ENCODE data around the gene LRRC8D. TPM values are rescaled to one million over a fixed set of nuclear protein-coding genes. Genes with fewer than 3 reads are reported as not detected.

Gene LRRC8D
- total RNA-seq, 1 experiment from 2014 or later: 37.2 TPM

- Mint-ChIP-seq H3K4me3 (no peak overlapping the region), H3K27me3 (ENCODE audit: low read depth) (no peaks in the 10 kb centered on the region), H3K27ac (no peak overlapping the region; a peak in 1 of 7 replicates), H3K4me1 (peaks cover 12 to 15% of the 10 kb centered on the region in 2 experiments), H3K9me3 (peaks cover 2 to 4% of the 10 kb centered on the region in 2 experiments; a peak in 3 of 5 replicates), H3K36me3 (ENCODE audit: insufficient read depth in 1 of 3, low read depth in 3 of 3) (peaks cover 25 to 29% (median 29%) of the 10 kb centered on the region in 3 experiments)
- H3K27ac ChIP-seq (ENCODE audit: insufficient read length, low read depth, low read length): no peak overlapping the region
- no peak overlapping the region for H2BK120ac ChIP-seq (ENCODE audit: low read depth, low read length, poor library complexity, severe bottlenecking)
- peaks cover 6% of the 10 kb centered on the region for H3K79me1 ChIP-seq (ENCODE audit: insufficient read depth, low read depth, low read length, poor library complexity, severe bottlenecking)
- no peak overlapping the region for H3K4me2 ChIP-seq (ENCODE audit: insufficient read depth, insufficient read length, low read length)
- H3K23me2 ChIP-seq (ENCODE audit: insufficient read length, low read depth, low read length, poor library complexity, severe bottlenecking): no peaks in the 10 kb centered on the region
- H4K8ac ChIP-seq (replicated peaks; ENCODE audit: insufficient read length, low read depth, low read length): no peak overlapping the region
- H3K18ac ChIP-seq (ENCODE audit: insufficient read length, low read depth, low read length): no peak overlapping the region
- H2AFZ ChIP-seq (ENCODE audit: low read length): no peak overlapping the region
- H3K23ac ChIP-seq (ENCODE audit: insufficient read length, low read depth, low read length): no peak overlapping the region
- no peak overlapping the region for H3K56ac ChIP-seq (ENCODE audit: insufficient read length, low read depth, low read length)
- H2BK15ac ChIP-seq (ENCODE audit: low read depth, low read length): no peak overlapping the region
- H4K20me1 ChIP-seq (ENCODE audit: control insufficient read depth, insufficient read depth, insufficient read length): no peaks in the 10 kb centered on the region
- no peak for TF ChIP-seq CTCF (conservative IDR thresholded peaks at IDR 0.05)
- peaks cover 6% of the 10 kb centered on the region for H3K9me3 ChIP-seq (ENCODE audit: control insufficient read depth, low read depth, low read length)
- H2BK20ac ChIP-seq (ENCODE audit: low read depth, low read length, poor library complexity, severe bottlenecking): no peak overlapping the region
- H4K91ac ChIP-seq (ENCODE audit: insufficient read length, low read depth, low read length): no peak overlapping the region
- peaks cover 2% of the 10 kb centered on the region; the same call in 1 of the 2 replicates for H3K79me2 ChIP-seq (ENCODE audit: insufficient read depth, low read length)
- no peak overlapping the region for H3K9ac ChIP-seq (ENCODE audit: extremely low read depth, insufficient read length, low read length)
- no peak for DNase-seq
- no peak overlapping the region for H2AK5ac ChIP-seq (ENCODE audit: insufficient read length, low read length)
- no peak overlapping the region for H2BK5ac ChIP-seq (ENCODE audit: insufficient read length, low read length)
- no peaks in the 10 kb centered on the region; the same call in 1 of the 2 replicates for H3K4me1 ChIP-seq (ENCODE audit: insufficient read depth, low read length)
- no CpG with 5 or more reads among the region's 6 CpGs for WGBS (ENCODE audit: extremely low coverage, insufficient read length, low lambda C conversion rate)
- H2BK12ac ChIP-seq (ENCODE audit: insufficient read length, low read depth, low read length): no peak overlapping the region
- no peak overlapping the region for H4K5ac ChIP-seq (ENCODE audit: insufficient read length, low read depth, low read length)
- no peak overlapping the region for H3K4ac ChIP-seq (ENCODE audit: low read depth, low read length)
- H3T11ph ChIP-seq (ENCODE audit: low read length): no peak overlapping the region
- H3K27me3 ChIP-seq (ENCODE audit: insufficient read depth, low read length): no peaks in the 10 kb centered on the region
- H3K14ac ChIP-seq (ENCODE audit: insufficient read depth, low read length): no peak overlapping the region
These were observed 64.1 kb downstream of the LRRC8D start for GRCh38 chr1:89884718-89885596.

Data from H9 (cell line).